Muscle of leg (tissue), 11 donors: ENCODE measurements around the gene KCNJ1. TPM values are rescaled to one million over a fixed set of nuclear protein-coding genes. Genes with fewer than 3 reads are reported as not detected.

ENCODE experiments used
- DNase-seq: peaks from one replicate; pipeline ENCODE4 v3.0.0; 2013
- H3K27ac ChIP-seq: one replicate; pipeline ENCODE4 v1.5.1; 2013; ENCODE audit warnings: mild to moderate bottlenecking, low read length, control low read depth
- H3K27me3 ChIP-seq: one replicate; pipeline ENCODE4 v1.6.1; 2013; ENCODE audit warnings: low read length; ENCODE audit not compliant: control insufficient read depth, insufficient read depth
- H3K36me3 ChIP-seq: one replicate; pipeline ENCODE4 v1.6.1; 2013; ENCODE audit warnings: low read length; ENCODE audit not compliant: control insufficient read depth, insufficient read depth
- H3K4me1 ChIP-seq: one replicate; pipeline ENCODE4 v1.6.1; 2013; ENCODE audit warnings: low read length; ENCODE audit not compliant: control insufficient read depth, insufficient read depth
- H3K4me3 ChIP-seq: one replicate; pipeline ENCODE4 v1.5.1; 2013; ENCODE audit warnings: low read length, control low read depth
- H3K9me3 ChIP-seq: replicated peaks from 2 replicates; pipeline ENCODE4 v1.6.1; 2013; ENCODE audit warnings: low read depth, low read length; ENCODE audit not compliant: control insufficient read depth
- WGBS: methylation state at CpG from one replicate; pipeline ENCODE4 v1.1.5; 2013; ENCODE audit warnings: missing lambda C conversion rate; ENCODE audit not compliant: insufficient coverage; 5-methylcytosine and 5-hydroxymethylcytosine counted together
- polyA plus RNA-seq, 8 donors: library from polyadenylated mRNA; unstranded; fragments of 120-200 nt; gene quantifications; one replicate each; pipeline versions ENCODE4 v1.2.1 to v1.2.3, GENCODE V29; 2013; ENCODE audit warnings: inconsistent platforms in 1 of 8, low replicate concordance in 1 of 8; ENCODE audit not compliant: insufficient read length in 8 of 8, insufficient read depth in 1 of 8
- total RNA-seq: library from RNA; stranded (reverse); fragments of 120-200 nt; gene quantifications from one replicate; pipeline ENCODE4 v1.2.4, GENCODE V29; 2013

The KCNJ1 gene
- total and polyA plus RNA-seq, 9 donors: 0.08 to 0.44 (median 0.19) TPM; not detected in 1

DNA sequence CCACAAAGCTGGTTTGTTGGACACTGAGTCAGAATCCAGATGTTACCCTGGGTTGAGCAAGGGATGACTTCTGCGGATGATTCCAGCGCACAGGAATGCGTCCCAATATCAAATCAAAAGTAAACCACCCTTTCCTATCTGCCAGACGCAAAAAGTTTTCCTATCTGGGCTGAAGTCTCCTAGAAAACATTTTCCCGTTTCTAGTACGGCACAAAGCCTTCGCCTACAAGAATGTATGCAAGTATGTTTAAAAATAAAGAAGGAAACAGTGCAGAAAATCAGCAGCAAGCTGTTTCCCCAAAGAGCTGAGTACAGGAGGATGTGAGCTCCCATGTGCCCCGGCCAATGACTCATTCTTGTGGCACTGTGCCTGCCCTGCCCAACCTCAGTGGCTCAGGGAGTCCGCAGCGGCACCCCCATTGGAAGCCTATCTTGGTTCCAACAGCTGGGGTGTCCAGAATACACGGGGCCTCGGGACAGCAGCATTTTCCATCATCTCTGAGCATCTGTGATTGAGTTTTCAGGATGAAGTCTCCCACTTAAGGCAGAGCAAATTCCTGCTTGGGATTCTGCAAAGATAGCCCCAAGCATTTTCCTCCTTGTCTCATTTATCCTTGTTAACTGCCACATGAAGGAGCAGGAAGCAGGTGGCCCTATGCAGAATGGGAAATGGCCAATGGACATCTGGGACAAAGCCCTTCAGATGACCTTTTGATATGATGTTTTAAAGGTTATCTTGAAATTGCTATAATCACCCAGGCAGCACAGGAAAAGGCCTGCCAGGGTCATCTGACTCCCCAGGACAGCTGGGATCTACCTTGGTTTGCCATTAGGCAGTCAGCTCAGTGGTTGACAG lies 41.5 kb upstream of the KCNJ1 start:
- Histone ChIP-seq H3K4me1 (peaks cover 44% of the 10 kb centered on the region), H3K9me3 (no peaks in the 10 kb centered on the region), H3K4me3 (no peak overlapping the region), H3K27ac (peak overlapping the region; percentile 51), H3K27me3 (peaks cover 16% of the 10 kb centered on the region), H3K36me3 (no peaks in the 10 kb centered on the region)
- WGBS: 48% methylated on average over 11 of the region's 12 CpGs
- DNase-seq: peak; percentile 81

- no CpG with 5 or more reads among the region's 4 CpGs for WGBS
- DNase-seq: no peak
- Histone ChIP-seq H3K27ac (no peak overlapping the region), H3K4me1 (peaks cover 48% of the 10 kb centered on the region), H3K27me3 (peaks cover 22% of the 10 kb centered on the region), H3K36me3 (no peaks in the 10 kb centered on the region), H3K9me3 (no peaks in the 10 kb centered on the region), H3K4me3 (no peak overlapping the region)
Observed at GRCh38 chr11:128907585-128907984, 40.5 kb upstream of the KCNJ1 start.

DNA sequence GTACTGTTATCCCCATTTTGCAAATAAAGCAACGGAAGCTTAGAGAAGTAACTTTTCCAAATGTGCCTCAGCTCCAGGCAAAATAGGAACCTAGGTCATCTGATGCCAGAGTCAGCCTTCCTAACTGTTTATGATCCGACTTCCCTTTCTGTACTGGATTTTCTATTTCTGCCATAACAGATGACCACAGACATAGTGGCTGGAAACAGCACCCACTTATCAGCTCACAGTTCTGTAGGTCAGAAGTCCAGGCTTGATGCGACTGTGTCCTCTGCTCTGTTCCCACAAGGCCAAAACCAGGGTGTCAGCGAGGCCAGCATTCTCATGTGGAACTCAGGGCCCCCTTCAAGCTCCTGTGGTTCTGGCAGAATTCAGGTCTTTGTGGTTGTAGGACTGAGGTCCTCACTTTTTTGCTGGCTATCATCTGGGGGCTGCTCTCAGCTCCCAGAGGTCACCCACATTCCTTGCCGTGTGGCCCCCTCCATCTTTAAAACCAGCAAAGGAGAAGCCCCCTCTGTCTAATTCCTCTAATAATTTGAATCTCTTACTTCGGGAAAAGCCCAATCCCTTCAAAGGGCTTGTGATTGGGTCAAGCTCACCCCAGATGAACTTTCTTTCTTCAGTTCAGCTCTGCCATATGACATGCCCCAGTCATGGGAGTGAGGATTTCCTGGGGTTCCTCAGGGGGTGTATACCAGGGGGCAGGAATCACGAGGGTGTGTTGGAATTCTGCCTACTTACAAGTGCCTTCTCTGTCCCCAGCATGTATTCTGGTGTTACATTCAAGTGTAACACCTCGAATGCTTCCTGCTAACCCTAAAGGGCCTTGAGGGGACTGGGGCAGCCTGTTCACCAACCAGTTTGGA lies 39.3 kb upstream of the KCNJ1 start:
- no peaks in the 10 kb centered on the region for H3K9me3 ChIP-seq
- H3K4me3 ChIP-seq: no peak overlapping the region
- peak overlapping the region; percentile 35 for H3K27ac ChIP-seq
- peaks cover 48% of the 10 kb centered on the region for H3K4me1 ChIP-seq
- H3K36me3 ChIP-seq: no peaks in the 10 kb centered on the region
- peaks cover 34% of the 10 kb centered on the region for H3K27me3 ChIP-seq
- DNase-seq: peak; percentile 75
- 61% methylated on average over 5 of the region's 8 CpGs for WGBS

DNA sequence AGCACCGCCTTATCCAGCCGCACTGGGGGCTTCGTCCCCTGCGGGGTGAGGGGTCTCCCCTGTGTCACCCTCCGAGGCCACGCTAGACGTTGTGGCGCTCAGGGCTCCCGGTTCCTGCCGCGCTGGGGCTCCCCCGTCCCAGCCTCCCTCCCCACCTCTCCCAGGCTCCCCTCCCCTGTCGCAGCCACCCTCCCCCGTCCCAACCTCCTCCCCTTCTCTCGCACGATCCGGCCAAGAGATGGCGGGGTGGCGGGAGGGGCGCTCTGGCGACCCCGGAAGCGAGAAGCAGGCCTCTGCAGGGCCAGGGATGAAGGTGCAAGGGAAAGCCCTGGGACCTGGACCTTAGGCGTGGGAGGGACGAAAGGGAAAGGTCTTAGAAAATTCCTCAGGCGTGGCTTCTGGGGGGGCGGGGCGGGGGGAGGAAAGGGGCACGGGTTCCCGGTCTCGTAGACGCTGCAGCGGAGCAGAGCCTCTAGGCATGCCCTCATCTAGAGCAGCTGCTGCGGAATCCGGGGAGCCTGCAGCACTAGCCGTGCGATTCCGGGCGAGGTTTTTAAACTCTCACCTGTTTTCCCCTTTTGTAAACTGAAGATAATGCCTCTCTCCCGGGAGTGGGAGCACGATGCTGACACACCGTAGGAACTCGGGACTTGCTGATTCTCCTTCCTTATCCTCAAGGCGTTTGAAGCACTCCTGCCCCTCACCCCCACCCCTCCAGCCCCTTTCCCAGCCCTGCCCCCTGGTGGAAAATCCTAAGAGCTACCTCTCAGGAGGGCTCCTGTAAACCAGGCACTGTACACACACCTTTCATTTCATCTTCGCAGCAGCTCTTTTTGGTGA lies 38.5 kb upstream of the KCNJ1 start:
- Histone ChIP-seq H3K27me3 (peaks cover 38% of the 10 kb centered on the region), H3K9me3 (no peaks in the 10 kb centered on the region), H3K4me1 (peaks cover 48% of the 10 kb centered on the region), H3K36me3 (no peaks in the 10 kb centered on the region), H3K4me3 (peak overlapping the region; percentile 51), H3K27ac (peak overlapping the region; percentile 35)
- peak; percentile 59 for DNase-seq
- under 1% methylated on average over 30 of the region's 45 CpGs for WGBS

- DNase-seq: peak; percentile 56
- peak overlapping the region; percentile 51 for H3K4me3 ChIP-seq
- WGBS: 0% methylated on average over 6 of the region's 25 CpGs
- peak overlapping the region; percentile 29 for H3K27ac ChIP-seq
- H3K9me3 ChIP-seq: no peaks in the 10 kb centered on the region
- peaks cover 48% of the 10 kb centered on the region for H3K4me1 ChIP-seq
- no peaks in the 10 kb centered on the region for H3K36me3 ChIP-seq
- peaks cover 40% of the 10 kb centered on the region for H3K27me3 ChIP-seq
Observed at GRCh38 chr11:128904656-128905344, 37.7 kb upstream of the KCNJ1 start.

GRCh38 chr11:128904303-128904655 lies 37.2 kb upstream of the KCNJ1 start:
- no peaks in the 10 kb centered on the region for H3K9me3 ChIP-seq
- 69% methylated on average over 13 of the region's 14 CpGs for WGBS
- H3K27me3 ChIP-seq: peaks cover 42% of the 10 kb centered on the region
- peak overlapping the region; percentile 13 for H3K27ac ChIP-seq
- H3K36me3 ChIP-seq: no peaks in the 10 kb centered on the region
- peaks cover 43% of the 10 kb centered on the region for H3K4me1 ChIP-seq
- H3K4me3 ChIP-seq: no peak overlapping the region
- no peak for DNase-seq

DNA sequence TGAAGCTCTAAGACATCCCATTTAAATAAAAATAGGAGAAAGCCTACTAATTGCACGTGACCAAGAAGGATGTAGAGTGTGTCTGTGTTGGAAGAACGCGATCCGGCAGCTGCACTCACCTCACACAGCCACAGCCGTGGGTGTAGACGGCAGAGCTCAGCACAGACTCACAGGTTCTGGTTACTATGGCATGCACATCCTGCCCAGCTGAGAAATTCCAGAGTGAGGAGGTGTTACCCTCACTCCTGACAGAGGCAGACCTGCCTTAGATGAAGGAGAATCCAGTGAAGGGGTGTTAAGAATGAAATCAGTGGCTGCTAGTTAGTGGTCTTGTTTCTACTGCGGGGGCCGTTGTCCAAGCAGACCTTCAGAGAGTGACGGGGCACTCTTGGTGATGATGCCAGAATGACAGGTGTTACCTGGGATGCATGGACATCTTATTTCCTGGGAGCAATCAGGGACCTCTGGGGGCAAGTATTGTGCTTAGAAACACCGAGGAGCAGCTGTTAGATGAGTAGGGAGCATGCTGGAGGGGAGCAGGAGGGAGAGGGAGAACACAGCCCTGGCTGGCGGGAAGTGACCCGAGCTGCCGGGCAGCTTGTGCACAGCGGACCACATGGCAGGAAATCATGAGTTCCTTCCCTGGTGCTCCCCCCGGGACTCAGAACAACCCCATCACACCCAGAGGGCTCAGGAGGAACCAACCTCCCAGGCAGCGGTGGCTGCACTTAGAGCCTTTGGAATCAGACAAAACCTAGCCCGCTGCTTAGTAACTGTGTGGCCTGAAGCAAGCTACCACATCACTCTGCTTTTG lies 36.4 kb upstream of the KCNJ1 start:
- Histone ChIP-seq H3K9me3 (no peaks in the 10 kb centered on the region), H3K27ac (peak overlapping the region; percentile 13), H3K36me3 (no peaks in the 10 kb centered on the region), H3K27me3 (peaks cover 42% of the 10 kb centered on the region), H3K4me3 (no peak overlapping the region), H3K4me1 (peaks cover 35% of the 10 kb centered on the region)
- 49% methylated on average over 9 of the region's 17 CpGs for WGBS
- peak; percentile 71 for DNase-seq

- 63% methylated on average over 1 of the region's 10 CpGs for WGBS
- Histone ChIP-seq H3K9me3 (no peaks in the 10 kb centered on the region), H3K4me1 (peaks cover 31% of the 10 kb centered on the region), H3K27ac (no peak overlapping the region), H3K27me3 (peaks cover 42% of the 10 kb centered on the region), H3K4me3 (no peak overlapping the region), H3K36me3 (no peaks in the 10 kb centered on the region)
- DNase-seq: no peak
Observed at GRCh38 chr11:128902515-128903066, 35.5 kb upstream of the KCNJ1 start.
